Activated CD8-positive, alpha-beta T cell treated with anti-CD3 and anti-CD28 coated beads for 36 hours (primary cell): ENCODE data around the gene MRPL47. TPM values are rescaled to one million over a fixed set of nuclear protein-coding genes. Genes with fewer than 3 reads are reported as not detected.

ENCODE experiments used
- ATAC-seq: fragments of 200-7000 bp; cut with Tn5 transposase; one replicate; pipeline ENCODE4 v1.10.0; 2021; ENCODE audit warnings: mild to moderate bottlenecking, moderate library complexity
- CTCF ChIA-PET: fragments of 350-600 bp; sonication (Branson Sonifier 250); formaldehyde crosslinking; loops from one replicate; lab custom pipeline; 2021; ENCODE audit warnings: antibody characterized with exemption; lab: Charles Lee
- POLR2A ChIA-PET: fragments of 350-600 bp; sonication (Branson Sonifier 250); formaldehyde crosslinking; loops from one replicate; lab custom pipeline; 2021; ENCODE audit warnings: antibody characterized with exemption; lab: Charles Lee
- DNase-seq: peaks from one replicate; pipeline ENCODE4 v3.0.0-alpha.2; 2020
- H3K27ac Mint-ChIP-seq: one replicate; pipeline ENCODE4 v1.8.0; 2021; ENCODE audit warnings: mild to moderate bottlenecking, mixed read lengths
- H3K27me3 Mint-ChIP-seq: one replicate; pipeline ENCODE4 v1.8.0; 2021; ENCODE audit warnings: mixed read lengths
- H3K36me3 Mint-ChIP-seq: one replicate; pipeline ENCODE4 v1.8.0; 2021; ENCODE audit warnings: low read depth, mixed read lengths
- H3K4me1 Mint-ChIP-seq: one replicate; pipeline ENCODE4 v1.8.0; 2021; ENCODE audit warnings: low read depth, mixed read lengths
- H3K4me3 Mint-ChIP-seq: one replicate; pipeline ENCODE4 v1.8.0; 2021; ENCODE audit warnings: mild to moderate bottlenecking, moderate library complexity, mixed read lengths
- H3K9me3 Mint-ChIP-seq: one replicate; pipeline ENCODE4 v1.8.0; 2021; ENCODE audit warnings: mixed read lengths
- intact Hi-C: fragments of 100-400 bp; cut with micrococcal nuclease; formaldehyde crosslinking; loops from one replicate; pipeline ENCODE4 v1.10.0; 2022
- total RNA-seq, 2 experiments: library from RNA; stranded (reverse); gene quantifications; one replicate each; pipeline ENCODE4 v1.2.3, GENCODE V29; 2021
- TF ChIP-seq, protein P1 (sequence below): fragments of 200-600 bp; IDR thresholded peaks from one replicate; pipeline ENCODE4 v1.8.0; 2022; ENCODE audit warnings: antibody characterized with exemption, mild to moderate bottlenecking

The MRPL47 gene
- total RNA-seq, 2 experiments from 2014 or later = 57.7 to 62.4 TPM

DNA sequence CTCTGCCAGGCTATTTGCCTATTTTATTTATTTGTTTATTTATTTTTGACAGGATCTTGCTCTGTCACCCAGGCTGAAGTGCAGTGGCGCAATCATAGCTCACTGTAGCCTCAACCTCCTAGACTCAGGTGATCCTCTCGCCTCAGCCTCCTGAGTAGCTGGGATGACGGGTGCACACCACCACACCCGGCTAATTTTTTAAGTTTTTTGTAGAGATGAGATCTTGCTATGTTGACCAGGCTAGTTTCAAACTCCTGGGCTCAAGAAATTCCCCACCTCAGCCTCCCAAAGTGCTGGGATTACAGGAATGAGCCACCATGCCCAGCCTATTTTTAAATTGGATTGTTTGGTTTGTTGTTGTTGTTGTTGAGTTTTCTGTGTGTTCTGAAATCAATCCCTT lies 5.6 kb upstream of the MRPL47 start:
- Mint-ChIP-seq H3K27me3 (no peaks in the 10 kb centered on the region), H3K4me1 (peaks cover 40% of the 10 kb centered on the region), H3K9me3 (no peaks in the 10 kb centered on the region), H3K27ac (peak overlapping the region; percentile 25), H3K36me3 (peaks cover 21% of the 10 kb centered on the region), H3K4me3 (no peak overlapping the region)
- TF ChIP-seq, protein P1, sequence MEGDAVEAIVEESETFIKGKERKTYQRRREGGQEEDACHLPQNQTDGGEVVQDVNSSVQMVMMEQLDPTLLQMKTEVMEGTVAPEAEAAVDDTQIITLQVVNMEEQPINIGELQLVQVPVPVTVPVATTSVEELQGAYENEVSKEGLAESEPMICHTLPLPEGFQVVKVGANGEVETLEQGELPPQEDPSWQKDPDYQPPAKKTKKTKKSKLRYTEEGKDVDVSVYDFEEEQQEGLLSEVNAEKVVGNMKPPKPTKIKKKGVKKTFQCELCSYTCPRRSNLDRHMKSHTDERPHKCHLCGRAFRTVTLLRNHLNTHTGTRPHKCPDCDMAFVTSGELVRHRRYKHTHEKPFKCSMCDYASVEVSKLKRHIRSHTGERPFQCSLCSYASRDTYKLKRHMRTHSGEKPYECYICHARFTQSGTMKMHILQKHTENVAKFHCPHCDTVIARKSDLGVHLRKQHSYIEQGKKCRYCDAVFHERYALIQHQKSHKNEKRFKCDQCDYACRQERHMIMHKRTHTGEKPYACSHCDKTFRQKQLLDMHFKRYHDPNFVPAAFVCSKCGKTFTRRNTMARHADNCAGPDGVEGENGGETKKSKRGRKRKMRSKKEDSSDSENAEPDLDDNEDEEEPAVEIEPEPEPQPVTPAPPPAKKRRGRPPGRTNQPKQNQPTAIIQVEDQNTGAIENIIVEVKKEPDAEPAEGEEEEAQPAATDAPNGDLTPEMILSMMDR = no peak
- no peak for DNase-seq
- no peak for ATAC-seq
- intact Hi-C loops = no loop called here
- CTCF ChIA-PET = interaction anchor here (1.4 kb wide), 1 partner anchor 40 kb away, joined by 4 read pairs; no protein-coding TSS in a partner anchor
- POLR2A ChIA-PET = no interaction called here

GRCh38 chr3:179608931-179609720 lies 4.7 kb upstream of the MRPL47 start:
- ChIA-PET POLR2A (no interaction called here), CTCF (interaction anchor here (0.8 kb wide), 1 partner anchor 20 kb away, joined by 3 read pairs; no protein-coding TSS in a partner anchor)
- peak; percentile 44 for DNase-seq
- peak; percentile 68 for ATAC-seq
- Mint-ChIP-seq H3K27me3 (no peaks in the 10 kb centered on the region), H3K4me1 (peaks cover 41% of the 10 kb centered on the region), H3K36me3 (peaks cover 26% of the 10 kb centered on the region), H3K4me3 (peak overlapping the region; percentile 49), H3K27ac (peak overlapping the region; percentile 90), H3K9me3 (no peaks in the 10 kb centered on the region)
- intact Hi-C loops = no loop called here
- TF ChIP-seq, protein P1 = no peak

DNA sequence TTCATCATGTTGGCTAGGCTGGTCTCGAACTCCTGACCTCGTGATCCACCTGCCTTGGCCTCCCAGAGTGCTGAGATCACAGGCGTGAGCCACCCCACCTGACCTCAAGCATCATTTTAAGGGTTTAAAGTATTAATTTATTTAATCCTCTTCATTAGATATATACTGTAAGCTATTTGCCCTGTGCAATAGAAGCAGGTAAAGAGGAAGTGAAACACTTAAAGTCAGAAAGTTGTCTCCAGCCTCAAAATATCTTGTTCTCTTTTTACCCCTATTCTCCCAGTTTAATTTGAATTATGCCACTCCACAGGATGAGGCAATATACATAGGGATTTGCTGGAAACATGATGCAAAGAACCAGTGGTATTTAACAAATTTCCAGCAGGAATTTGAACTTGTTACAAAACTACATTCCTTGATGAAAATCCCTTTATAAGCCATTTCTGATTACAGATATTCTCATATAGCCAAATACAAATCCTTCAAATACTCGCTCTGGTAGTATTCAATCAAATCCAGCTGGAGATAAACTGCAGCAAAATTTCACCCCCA lies 2.2 kb upstream of the MRPL47 start:
- ChIA-PET CTCF (interaction anchor here (0.6 to 2.1 kb wide), 3 partner anchors 27 to 46 kb away, joined by 3 to 6 read pairs (median 3); partner anchors contain the start of genes ACTL6A and USP13), POLR2A (no interaction called here)
- Mint-ChIP-seq H3K4me1 (peaks cover 36% of the 10 kb centered on the region), H3K27me3 (no peaks in the 10 kb centered on the region), H3K4me3 (peak overlapping the region; percentile 48), H3K9me3 (no peaks in the 10 kb centered on the region), H3K36me3 (peaks cover 26% of the 10 kb centered on the region), H3K27ac (peak overlapping the region; percentile 86)
- TF ChIP-seq, protein P1 = no peak
- ATAC-seq (no peak), DNase-seq (no peak)
- intact Hi-C loops = no loop called here

DNA sequence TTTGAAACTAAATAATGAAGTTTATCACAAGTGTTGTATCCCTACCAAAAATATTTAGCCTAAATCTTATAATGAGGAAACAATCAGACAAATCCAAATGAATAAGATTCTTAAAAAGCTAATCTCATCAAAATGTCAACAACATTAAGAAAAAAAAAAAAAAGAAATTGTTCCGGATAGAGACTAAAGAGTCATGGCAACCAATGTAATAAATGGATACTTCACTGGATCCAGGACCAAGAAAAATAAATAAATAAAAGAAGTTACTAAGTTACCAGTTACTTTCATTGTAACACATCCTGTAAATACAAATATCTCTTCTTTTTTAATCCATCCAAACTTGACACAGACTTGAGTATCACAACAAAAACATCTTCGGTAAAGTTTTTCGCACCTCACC lies 607 bp downstream of the MRPL47 start:
- TF ChIP-seq, protein P1 = no peak
- Mint-ChIP-seq H3K4me1 (peaks cover 27% of the 10 kb centered on the region), H3K27me3 (no peaks in the 10 kb centered on the region), H3K4me3 (peak overlapping the region; percentile 97), H3K27ac (peak overlapping the region; percentile 100), H3K9me3 (no peaks in the 10 kb centered on the region), H3K36me3 (peaks cover 27% of the 10 kb centered on the region)
- POLR2A ChIA-PET = interaction anchor here (0.8 to 1.4 kb wide), 3 partner anchors 50 to 533 kb away, joined by 3 read pairs; partner anchors contain the start of gene ZMAT3
- CTCF ChIA-PET = interaction anchor here (0.8 kb wide), 2 partner anchors 14 to 240 kb away, joined by 3 read pairs; no protein-coding TSS in a partner anchor
- DNase-seq (no peak), ATAC-seq (no peak)
- intact Hi-C loops = loop anchor here (5.0 kb wide), 2 partner anchors 42 to 48 kb away; partner anchors contain the start of genes ACTL6A and USP13
